ENCODE results near the gene MEGF6.
"Not testable (repeated sequence)": the region's sequence is repeated elsewhere in the genome, so short reads cannot be mapped to it uniquely, and the experiment has no call there.

MEGF6 gene

GRCh38 chr1:3625151-3625907 is 14.0 kb upstream of the MEGF6 start:
- peak overlapping the region; percentile 68 for H3K4me3 ChIP-seq (ENCODE audit: low read depth, low read length)
- no peak for DNase-seq (ENCODE audit: low read depth, low spot score)
- ChIA-PET CTCF (interaction anchor here (1.0 to 2.3 kb wide), 2 partner anchors 135 to 172 kb away, joined by 5 to 8 read pairs; no protein-coding TSS in a partner anchor), POLR2A (no interaction called here)
- TF ChIP-seq CTCF (IDR thresholded peaks at IDR 0.05; ENCODE audit: insufficient read depth, low read length, missing control alignments) = no peak

DNA sequence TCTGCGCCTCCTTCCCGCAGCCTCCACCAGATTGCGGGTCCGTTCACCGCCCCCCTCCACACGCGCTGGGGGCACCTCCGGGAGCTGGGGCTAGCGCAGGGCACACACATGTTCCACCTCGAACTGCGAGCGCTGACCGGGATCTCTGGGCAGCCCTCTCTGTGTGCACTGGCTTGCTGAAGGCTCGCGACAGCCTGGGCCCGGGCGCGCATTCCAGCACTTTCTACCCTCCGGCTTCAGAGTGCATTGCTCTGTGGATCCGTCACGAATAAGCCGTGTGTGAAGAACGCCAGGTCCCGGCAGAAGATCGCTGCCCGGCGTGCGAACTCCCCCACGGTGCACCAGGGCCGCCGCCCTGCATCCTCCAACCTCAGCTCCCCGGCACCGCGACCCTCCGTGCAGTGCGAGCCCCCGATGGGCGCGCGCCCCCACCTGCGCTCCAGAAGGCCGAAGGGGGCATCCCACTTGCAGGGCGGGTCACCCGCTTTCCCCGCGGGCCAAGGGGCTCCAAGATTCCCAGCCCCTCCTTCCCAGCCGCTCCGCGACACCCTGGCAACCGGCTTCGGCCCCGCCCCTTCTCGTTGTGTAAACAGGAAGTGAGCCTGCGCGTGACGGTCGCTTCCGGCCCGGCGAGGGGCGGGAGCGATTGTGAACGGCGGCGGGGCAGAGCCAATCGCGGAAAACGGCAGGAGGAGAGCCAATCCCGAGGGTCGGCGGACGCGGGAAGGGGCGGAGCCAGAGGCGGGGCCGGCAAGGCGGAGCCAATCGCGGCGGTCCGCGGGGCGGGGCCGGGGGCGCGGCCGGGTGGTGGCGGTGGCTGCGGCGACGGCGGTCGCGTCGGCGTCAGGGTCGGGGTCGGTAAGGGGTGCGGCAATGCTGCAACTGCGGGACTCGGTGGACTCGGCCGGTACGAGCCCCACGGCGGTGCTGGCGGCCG is 13.2 kb upstream of the MEGF6 start, which contains the start of gene TPRG1L:
TPRG1L (plus strand) TSS at position 816 of the 937 bp plus-strand sequence; CDS start at position 874, 58 bp downstream.
- DNase-seq (ENCODE audit: low read depth, low spot score) = peak; percentile 34
- TF ChIP-seq CTCF (IDR thresholded peaks at IDR 0.05; ENCODE audit: insufficient read depth, low read length, missing control alignments) = no peak
- peak within 1 kb of the TSS; percentile 94 for H3K4me3 ChIP-seq (ENCODE audit: low read depth, low read length)
- ChIA-PET POLR2A (interaction anchor here (0.6 kb wide), 1 partner anchor 517 kb away, joined by 3 read pairs; no protein-coding TSS in a partner anchor), CTCF (interaction anchor here (0.6 to 6.4 kb wide), 9 partner anchors 16 to 172 kb away, joined by 3 to 166 read pairs (median 6); no protein-coding TSS in a partner anchor)

GRCh38 chr1:3623441-3624199 is 12.3 kb upstream of the MEGF6 start:
- peak overlapping the region; percentile 94 for H3K4me3 ChIP-seq (ENCODE audit: low read depth, low read length)
- ChIA-PET POLR2A (interaction anchor here (0.6 to 0.7 kb wide), 2 partner anchors 16 to 516 kb away, joined by 3 read pairs; no protein-coding TSS in a partner anchor), CTCF (interaction anchor here (0.9 to 6.4 kb wide), 10 partner anchors 12 to 171 kb away, joined by 3 to 166 read pairs (median 6); no protein-coding TSS in a partner anchor)
- TF ChIP-seq CTCF (IDR thresholded peaks at IDR 0.05; ENCODE audit: insufficient read depth, low read length, missing control alignments) = no peak
- DNase-seq (ENCODE audit: low read depth, low spot score) = no peak

DNA sequence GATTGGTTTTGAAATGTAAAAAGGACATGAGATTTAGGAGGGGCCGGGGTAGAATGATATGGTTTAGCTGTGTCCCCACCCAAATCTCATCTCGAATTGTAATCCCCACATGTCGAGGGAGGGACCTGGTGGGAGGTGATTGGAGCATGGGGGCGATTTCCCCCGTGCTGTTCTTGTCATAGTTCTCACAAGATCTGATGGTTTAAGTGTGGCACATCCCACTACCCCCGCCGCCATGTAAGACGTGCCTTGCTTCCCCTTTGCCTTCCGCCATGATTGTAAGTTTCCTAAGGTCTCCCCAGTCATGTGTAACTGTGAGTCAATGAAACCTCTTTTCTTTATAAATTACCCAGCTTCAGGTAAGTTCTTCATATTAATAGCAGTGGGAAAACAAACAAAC is 10.8 kb upstream of the MEGF6 start:
- POLR2A ChIA-PET; DNase-seq (ENCODE audit: low read depth, low spot score); H3K4me3 ChIP-seq (ENCODE audit: low read depth, low read length): not testable (repeated sequence)
- CTCF ChIA-PET = interaction anchor here (0.7 to 6.4 kb wide), 19 partner anchors 9 to 172 kb away, joined by 3 to 166 read pairs (median 6); no protein-coding TSS in a partner anchor

- DNase-seq (ENCODE audit: low read depth, low spot score); POLR2A ChIA-PET; H3K4me3 ChIP-seq (ENCODE audit: low read depth, low read length): not testable (repeated sequence)
- TF ChIP-seq CTCF (IDR thresholded peaks at IDR 0.05; ENCODE audit: insufficient read depth, low read length, missing control alignments) = peak; percentile 43
- CTCF ChIA-PET = interaction anchor here (0.7 to 6.4 kb wide), 27 partner anchors 10 to 171 kb away, joined by 3 to 166 read pairs (median 5); no protein-coding TSS in a partner anchor
Observed at GRCh38 chr1:3621151-3621671, 9.9 kb upstream of the MEGF6 start.

DNA sequence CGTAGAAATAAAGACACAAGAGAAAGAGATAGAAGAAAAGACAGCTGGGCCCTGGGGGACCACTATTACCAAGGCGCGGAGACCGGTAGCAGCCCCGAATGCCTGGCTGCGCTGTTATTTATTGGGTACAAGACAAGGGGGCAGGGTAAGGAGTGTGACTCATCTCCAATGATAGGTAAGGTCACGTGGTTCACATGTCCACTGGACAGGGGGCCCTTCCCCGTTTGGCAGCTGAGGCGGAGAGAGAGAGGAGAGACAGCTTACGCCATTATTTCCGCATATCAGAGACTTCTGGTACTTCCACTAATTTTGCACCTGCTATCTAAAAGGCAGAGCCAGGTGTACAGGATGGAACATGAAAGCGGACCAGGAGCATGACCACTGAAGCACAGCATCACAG is 9.4 kb upstream of the MEGF6 start:
- no peak for TF ChIP-seq CTCF (IDR thresholded peaks at IDR 0.05; ENCODE audit: insufficient read depth, low read length, missing control alignments)
- CTCF ChIA-PET = interaction anchor here (0.8 to 6.4 kb wide), 26 partner anchors 10 to 174 kb away, joined by 3 to 166 read pairs (median 8); no protein-coding TSS in a partner anchor
- DNase-seq (ENCODE audit: low read depth, low spot score) = no peak
- POLR2A ChIA-PET = no interaction called here
- no peak overlapping the region for H3K4me3 ChIP-seq (ENCODE audit: low read depth, low read length)

Data from AG04449 (cell line).